Endothelial cell of umbilical vein (primary cell): ENCODE results near the gene KRTAP29-1. TPM values are rescaled to one million over a fixed set of nuclear protein-coding genes. Genes with fewer than 3 reads are reported as not detected.

Experiments
- BruUV-seq: library from RNA; stranded (reverse); fragments of 400-500 nt; replicated peaks from 2 replicates; lab custom pipeline; 2021; lab: Mats Ljungman, UMichigan
- CTCF ChIA-PET: fragments of 300-600, 350-600 bp; sonication (Branson Sonifier 250); formaldehyde crosslinking; loops from one replicate; lab custom pipeline; 2021; ENCODE audit warnings: antibody characterized with exemption, inconsistent platforms; lab: Charles Lee
- POLR2A ChIA-PET: fragments of 300-600, 350-600 bp; sonication (Branson Sonifier 250); formaldehyde crosslinking; loops from one replicate; lab custom pipeline; 2021; ENCODE audit warnings: antibody characterized with exemption, inconsistent platforms; lab: Charles Lee
- DNase-seq: peaks from one replicate; pipeline ENCODE4 v3.0.0-alpha.2; 2011; ENCODE audit warnings: low read depth, low spot score
- FAIRE-seq: peaks from 2 replicates; lab custom pipeline; 2011; peaks lifted over from hg19 to GRCh38; lab: Jason Lieb, UNC
- H2AFZ ChIP-seq: 2 replicates; pipeline ENCODE4 v1.6.0; 2012; ENCODE audit warnings: low read depth, low read length, control low read depth, inconsistent platforms
- H3K27ac ChIP-seq: 2 replicates; pipeline ENCODE4 v1.5.1; 2011; ENCODE audit warnings: low read depth, mild to moderate bottlenecking, control low read depth, low read length, moderate library complexity; ENCODE audit not compliant: insufficient read depth
- H3K27me3 ChIP-seq, 2 experiments: 2 replicates each; pipeline versions ENCODE4 v1.6.0 to v1.6.1; 2011; ENCODE audit warnings: low read length in 2 of 2, mixed read lengths in 1 of 2; ENCODE audit not compliant: control insufficient read depth in 2 of 2, insufficient read depth in 2 of 2
- H3K36me3 ChIP-seq, 2 experiments: 2 replicates in 1 of 2; 3 replicates in 1 of 2; pipeline ENCODE4 v1.5.1; 2011; ENCODE audit warnings: low read length in 2 of 2, mild to moderate bottlenecking in 1 of 2, moderate library complexity in 1 of 2; ENCODE audit not compliant: control insufficient read depth in 2 of 2, insufficient read depth in 2 of 2; ENCODE audit errors: extremely low read depth in 1 of 2
- H3K4me1 ChIP-seq: 3 replicates; pipeline ENCODE4 v1.5.1; 2011; ENCODE audit warnings: mild to moderate bottlenecking, low read length; ENCODE audit not compliant: control insufficient read depth, insufficient read depth; ENCODE audit errors: extremely low read depth
- H3K4me2 ChIP-seq: 2 replicates; pipeline ENCODE4 v1.6.1; 2011; ENCODE audit warnings: low read length, control low read depth, mixed read lengths; ENCODE audit not compliant: insufficient read depth
- H3K4me3 ChIP-seq, 3 experiments: fragments of 200-600 bp in 1 of 3; sonication (generic), shearing (Covaris generic) in 1 of 3; replicated peaks in 1 of 3; 2 replicates each; pipeline ENCODE4 v1.5.1; 2011 to 2016; ENCODE audit warnings: control low read depth in 3 of 3, low read length in 3 of 3, mild to moderate bottlenecking in 2 of 3, inconsistent platforms in 1 of 3, low read depth in 1 of 3, moderate library complexity in 1 of 3; ENCODE audit not compliant: insufficient read depth in 1 of 3
- H3K79me2 ChIP-seq: 2 replicates; pipeline ENCODE4 v1.6.0; 2012; ENCODE audit warnings: low read length, inconsistent platforms; ENCODE audit not compliant: control insufficient read depth, insufficient read depth
- H3K9ac ChIP-seq: replicated peaks from 2 replicates; pipeline ENCODE3; 2011; ENCODE audit warnings: low read length, control low read depth; ENCODE audit not compliant: insufficient read depth; ENCODE audit errors: extremely low read depth
- H3K9me1 ChIP-seq: replicated peaks from 3 replicates; pipeline ENCODE4 v1.6.0; 2011; ENCODE audit warnings: mild to moderate bottlenecking, low read length; ENCODE audit not compliant: control insufficient read depth, insufficient read depth; ENCODE audit errors: extremely low read depth
- H3K9me3 ChIP-seq: replicated peaks from 2 replicates; pipeline ENCODE4 v1.5.1; 2012; ENCODE audit warnings: low read length, inconsistent platforms; ENCODE audit not compliant: control insufficient read depth, insufficient read depth
- H4K20me1 ChIP-seq: replicated peaks from 2 replicates; pipeline ENCODE3; 2011; ENCODE audit warnings: mild to moderate bottlenecking, low read length; ENCODE audit not compliant: control insufficient read depth, insufficient read depth; ENCODE audit errors: extremely low read depth
- EZH2 ChIP-seq: IDR thresholded peaks from 2 replicates; pipeline ENCODE4 v1.6.1; 2012; ENCODE audit warnings: borderline replicate concordance, low read depth, mild to moderate bottlenecking, moderate library complexity, low read length, inconsistent platforms; ENCODE audit not compliant: severe bottlenecking
- FOS ChIP-seq: IDR thresholded peaks from 2 replicates; pipeline ENCODE4 v1.6.1; 2011; ENCODE audit warnings: mild to moderate bottlenecking, low read length, moderate library complexity, borderline replicate concordance; ENCODE audit not compliant: insufficient read depth
- GATA2 ChIP-seq: IDR thresholded peaks from 2 replicates; pipeline ENCODE4 v1.7.0; 2011; ENCODE audit warnings: low read depth, mild to moderate bottlenecking, moderate library complexity, mixed read lengths, low read length; ENCODE audit not compliant: insufficient read length, insufficient read depth
- JUN ChIP-seq: IDR thresholded peaks from 2 replicates; pipeline ENCODE4 v1.6.1; 2011; ENCODE audit warnings: borderline replicate concordance, low read depth; ENCODE audit not compliant: insufficient read length, insufficient read depth
- MYC ChIP-seq: IDR thresholded peaks from one replicate; pipeline ENCODE4 v1.6.1; 2011; ENCODE audit warnings: mild to moderate bottlenecking, low read depth, low read length
- POLR2A ChIP-seq: IDR thresholded peaks from 2 replicates; pipeline ENCODE4 v1.6.1; 2012; ENCODE audit warnings: low read depth, mild to moderate bottlenecking, control low read depth, low read length
- POLR2AphosphoS5 ChIP-seq: IDR thresholded peaks from 2 replicates; pipeline ENCODE4 v1.6.1; 2012; ENCODE audit warnings: low read depth, mild to moderate bottlenecking, control low read depth, low read length, moderate library complexity; ENCODE audit not compliant: insufficient read depth
- dilution Hi-C: fragments of 300-500 bp; cut with MboI; formaldehyde crosslinking; loops from one replicate; pipeline ENCODE4 v1.15.0; 2019; ENCODE audit warnings: low sequenced_read_pairs; ENCODE audit not compliant: extremely low pct_ligation_motif_present
- intact Hi-C: fragments of 100-400 bp; cut with micrococcal nuclease; formaldehyde crosslinking; loops from one replicate; pipeline ENCODE4 v1.10.0; 2022
- polyA plus RNA-seq, 4 experiments: library from polyadenylated mRNA; depleted of rRNA in 3 of 4; stranded (reverse) in 3 of 4; unstranded in 1 of 4; fragments of >200 nt; gene quantifications; 2 replicates each; pipeline versions ENCODE4 v1.2.1 to v1.2.3, GENCODE V29; 2011 to 2012; ENCODE audit warnings: missing spikeins in 1 of 4
- total RNA-seq: library from RNA; stranded (reverse); gene quantifications from 2 replicates; pipeline ENCODE4 v1.2.3, GENCODE V29; 2021
- TF ChIP-seq, protein P1 (sequence below): IDR thresholded peaks from 2 replicates; pipeline ENCODE4 v1.6.1; 2011; ENCODE audit not compliant: insufficient read depth, insufficient read length
- TF ChIP-seq, protein P2 (sequence below), 2 donors: IDR thresholded peaks; 1 replicate in 1 of 2; 2 replicates in 1 of 2; pipeline ENCODE4 v1.5.1; 2011; ENCODE audit warnings: low read length in 2 of 2, mild to moderate bottlenecking in 2 of 2, moderate library complexity in 2 of 2, control low read depth in 1 of 2, inconsistent platforms in 1 of 2, low read depth in 1 of 2; ENCODE audit not compliant: insufficient read depth in 1 of 2; ENCODE audit errors: extremely low read depth in 1 of 2

The KRTAP29-1 gene
- total and polyA plus RNA-seq, 2 donors (not counting 3 experiments of a cell fraction or from before 2014, with no cell fraction given): not detected

DNA sequence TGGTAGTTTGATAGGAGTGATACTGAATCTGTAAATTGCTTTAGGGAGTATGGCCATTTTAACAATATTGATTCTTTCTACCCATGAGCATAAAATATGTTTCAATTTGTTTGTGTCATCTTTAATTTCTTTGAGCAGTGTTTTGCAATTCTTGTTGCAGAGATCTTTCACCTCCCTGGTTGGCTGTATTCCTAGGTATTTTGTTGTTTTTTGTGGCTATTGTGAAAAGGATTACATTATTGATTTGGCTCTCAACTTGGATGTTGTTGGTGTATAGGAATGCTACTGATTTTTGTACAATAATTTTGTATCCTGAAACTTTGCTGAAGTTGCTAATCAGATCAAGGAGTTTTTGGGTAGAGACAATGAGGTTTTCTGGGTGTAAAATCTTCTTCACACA is 44.2 kb downstream of the KRTAP29-1 start:
- TF ChIP-seq POLR2AphosphoS5 (no peak), MYC (no peak), FOS (no peak), JUN (no peak), POLR2A (no peak), GATA2 (no peak), EZH2 (no peak)
- TF ChIP-seq, protein P1, sequence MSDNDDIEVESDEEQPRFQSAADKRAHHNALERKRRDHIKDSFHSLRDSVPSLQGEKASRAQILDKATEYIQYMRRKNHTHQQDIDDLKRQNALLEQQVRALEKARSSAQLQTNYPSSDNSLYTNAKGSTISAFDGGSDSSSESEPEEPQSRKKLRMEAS: no peak
- TF ChIP-seq, protein P2, sequence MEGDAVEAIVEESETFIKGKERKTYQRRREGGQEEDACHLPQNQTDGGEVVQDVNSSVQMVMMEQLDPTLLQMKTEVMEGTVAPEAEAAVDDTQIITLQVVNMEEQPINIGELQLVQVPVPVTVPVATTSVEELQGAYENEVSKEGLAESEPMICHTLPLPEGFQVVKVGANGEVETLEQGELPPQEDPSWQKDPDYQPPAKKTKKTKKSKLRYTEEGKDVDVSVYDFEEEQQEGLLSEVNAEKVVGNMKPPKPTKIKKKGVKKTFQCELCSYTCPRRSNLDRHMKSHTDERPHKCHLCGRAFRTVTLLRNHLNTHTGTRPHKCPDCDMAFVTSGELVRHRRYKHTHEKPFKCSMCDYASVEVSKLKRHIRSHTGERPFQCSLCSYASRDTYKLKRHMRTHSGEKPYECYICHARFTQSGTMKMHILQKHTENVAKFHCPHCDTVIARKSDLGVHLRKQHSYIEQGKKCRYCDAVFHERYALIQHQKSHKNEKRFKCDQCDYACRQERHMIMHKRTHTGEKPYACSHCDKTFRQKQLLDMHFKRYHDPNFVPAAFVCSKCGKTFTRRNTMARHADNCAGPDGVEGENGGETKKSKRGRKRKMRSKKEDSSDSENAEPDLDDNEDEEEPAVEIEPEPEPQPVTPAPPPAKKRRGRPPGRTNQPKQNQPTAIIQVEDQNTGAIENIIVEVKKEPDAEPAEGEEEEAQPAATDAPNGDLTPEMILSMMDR (IDR thresholded peaks at IDR 0.05; ENCODE audit: extremely low read depth in 1 of 2, insufficient read depth in 1 of 2, low read depth in 1 of 2, low read length in 2 of 2): no peak
- no peak overlapping the region for H3K4me2 ChIP-seq
- H3K9ac ChIP-seq: no peak overlapping the region
- DNase-seq (peak; percentile 0), FAIRE-seq (no peak)
- dilution Hi-C loops: no loop called here
- no peaks in the 10 kb centered on the region for H4K20me1 ChIP-seq
- no peaks in the 10 kb centered on the region for H3K27me3 ChIP-seq
- H3K9me3 ChIP-seq: no peaks in the 10 kb centered on the region
- H3K9me1 ChIP-seq: no peaks in the 10 kb centered on the region
- intact Hi-C loops: no loop called here
- H3K4me1 ChIP-seq: no peaks in the 10 kb centered on the region
- no peaks in the 10 kb centered on the region for H3K36me3 ChIP-seq
- H3K27ac ChIP-seq: no peak overlapping the region
- H3K4me3 ChIP-seq: no peak overlapping the region
- H3K79me2 ChIP-seq: no peaks in the 10 kb centered on the region
- H2AFZ ChIP-seq: no peak overlapping the region
- CTCF ChIA-PET: no interaction called here
- BruUV-seq: no TSS peak
- POLR2A ChIA-PET: no interaction called here
